Dendritic cell treated with granulocyte-macrophage colony-stimulating factor and Interleukin-4, amounts not matched to agents 40 ng/mL and 50 ng/mL, for 4 days (primary cell): Measurements from ENCODE around the gene IGLL5.

Experiments
- H3K27ac Mint-ChIP-seq: one replicate; pipeline ENCODE4 v1.8.0; 2022; ENCODE audit warnings: mild to moderate bottlenecking, mixed read lengths
- H3K27me3 Mint-ChIP-seq: one replicate; pipeline ENCODE4 v1.8.0; 2022; ENCODE audit warnings: mild to moderate bottlenecking, mixed read lengths
- H3K36me3 Mint-ChIP-seq: one replicate; pipeline ENCODE4 v1.8.0; 2022; ENCODE audit warnings: low read depth, mixed read lengths
- H3K4me1 Mint-ChIP-seq: one replicate; pipeline ENCODE4 v1.8.0; 2022; ENCODE audit warnings: low read depth, mixed read lengths
- H3K4me3 Mint-ChIP-seq: one replicate; pipeline ENCODE4 v1.8.0; 2022; ENCODE audit warnings: mild to moderate bottlenecking, moderate library complexity, mixed read lengths
- H3K9me3 Mint-ChIP-seq: one replicate; pipeline ENCODE4 v1.8.0; 2022; ENCODE audit warnings: mixed read lengths
- intact Hi-C: fragments of 100-400 bp; cut with micrococcal nuclease; formaldehyde crosslinking; loops from one replicate; pipeline ENCODE4 v1.15.0; 2022

Gene IGLL5

GRCh38 chr22:22931557-22932270 is 44.1 kb downstream of the IGLL5 start:
- intact Hi-C loops = no loop called here
- peaks cover 2% of the 10 kb centered on the region for H3K27me3 Mint-ChIP-seq
- H3K9me3 Mint-ChIP-seq = no peaks in the 10 kb centered on the region
- H3K4me3 Mint-ChIP-seq = no peak overlapping the region
- peaks cover 94% of the 10 kb centered on the region for H3K4me1 Mint-ChIP-seq
- H3K36me3 Mint-ChIP-seq = no peaks in the 10 kb centered on the region
- H3K27ac Mint-ChIP-seq = peak overlapping the region; percentile 73

GRCh38 chr22:22932512-22932941 is 44.9 kb downstream of the IGLL5 start:
- peak overlapping the region; percentile 73 for H3K27ac Mint-ChIP-seq
- no peaks in the 10 kb centered on the region for H3K9me3 Mint-ChIP-seq
- H3K36me3 Mint-ChIP-seq = no peaks in the 10 kb centered on the region
- intact Hi-C loops = no loop called here
- peaks cover 94% of the 10 kb centered on the region for H3K4me1 Mint-ChIP-seq
- peaks cover 2% of the 10 kb centered on the region for H3K27me3 Mint-ChIP-seq
- no peak overlapping the region for H3K4me3 Mint-ChIP-seq

GRCh38 chr22:22933100-22933806 is 45.6 kb downstream of the IGLL5 start:
- no peaks in the 10 kb centered on the region for H3K36me3 Mint-ChIP-seq
- H3K27me3 Mint-ChIP-seq = peaks cover 2% of the 10 kb centered on the region
- intact Hi-C loops = no loop called here
- H3K4me1 Mint-ChIP-seq = peaks cover 92% of the 10 kb centered on the region
- H3K9me3 Mint-ChIP-seq = no peaks in the 10 kb centered on the region
- peak overlapping the region; percentile 73 for H3K27ac Mint-ChIP-seq
- H3K4me3 Mint-ChIP-seq = no peak overlapping the region

GRCh38 chr22:22933807-22934542 is 46.4 kb downstream of the IGLL5 start:
- Mint-ChIP-seq H3K4me1 (peaks cover 91% of the 10 kb centered on the region), H3K27ac (peak overlapping the region; percentile 73), H3K27me3 (peaks cover 2% of the 10 kb centered on the region), H3K9me3 (no peaks in the 10 kb centered on the region), H3K36me3 (no peaks in the 10 kb centered on the region), H3K4me3 (no peak overlapping the region)
- intact Hi-C loops = no loop called here

GRCh38 chr22:22934543-22935055 is 47.0 kb downstream of the IGLL5 start:
- H3K4me1 Mint-ChIP-seq = peaks cover 91% of the 10 kb centered on the region
- no peaks in the 10 kb centered on the region for H3K36me3 Mint-ChIP-seq
- H3K4me3 Mint-ChIP-seq = no peak overlapping the region
- intact Hi-C loops = no loop called here
- peak overlapping the region; percentile 73 for H3K27ac Mint-ChIP-seq
- H3K27me3 Mint-ChIP-seq = peaks cover 2% of the 10 kb centered on the region
- H3K9me3 Mint-ChIP-seq = no peaks in the 10 kb centered on the region

- peak overlapping the region; percentile 6 for H3K4me3 Mint-ChIP-seq
Measured at GRCh38 chr22:22935056-22935545, 47.5 kb downstream of the IGLL5 start.

GRCh38 chr22:22935546-22936157 is 48.0 kb downstream of the IGLL5 start:
- H3K36me3 Mint-ChIP-seq = no peaks in the 10 kb centered on the region
- peaks cover 2% of the 10 kb centered on the region for H3K27me3 Mint-ChIP-seq
- no peaks in the 10 kb centered on the region for H3K9me3 Mint-ChIP-seq
- H3K4me1 Mint-ChIP-seq = peaks cover 91% of the 10 kb centered on the region
- H3K27ac Mint-ChIP-seq = peak overlapping the region; percentile 73
- H3K4me3 Mint-ChIP-seq = no peak overlapping the region
- intact Hi-C loops = no loop called here

More at GRCh38 chr22:22935056-22935545, 47.5 kb downstream of the IGLL5 start:
- intact Hi-C loops = no loop called here
- H3K27ac Mint-ChIP-seq = peak overlapping the region; percentile 73
- H3K36me3 Mint-ChIP-seq = no peaks in the 10 kb centered on the region
- peaks cover 2% of the 10 kb centered on the region for H3K27me3 Mint-ChIP-seq
- H3K9me3 Mint-ChIP-seq = no peaks in the 10 kb centered on the region
- peaks cover 91% of the 10 kb centered on the region for H3K4me1 Mint-ChIP-seq

- H3K27ac Mint-ChIP-seq = peak overlapping the region; percentile 73
- no peaks in the 10 kb centered on the region for H3K9me3 Mint-ChIP-seq
- H3K27me3 Mint-ChIP-seq = peaks cover 2% of the 10 kb centered on the region
- H3K36me3 Mint-ChIP-seq = no peaks in the 10 kb centered on the region
- H3K4me1 Mint-ChIP-seq = peaks cover 89% of the 10 kb centered on the region
- intact Hi-C loops = no loop called here
- no peak overlapping the region for H3K4me3 Mint-ChIP-seq
Measured at GRCh38 chr22:22936180-22936914, 48.7 kb downstream of the IGLL5 start.

- H3K9me3 Mint-ChIP-seq = no peaks in the 10 kb centered on the region
- H3K4me3 Mint-ChIP-seq = no peak overlapping the region
- H3K36me3 Mint-ChIP-seq = no peaks in the 10 kb centered on the region
- peak overlapping the region; percentile 49 for H3K27ac Mint-ChIP-seq
- H3K4me1 Mint-ChIP-seq = peaks cover 89% of the 10 kb centered on the region
- H3K27me3 Mint-ChIP-seq = peaks cover 2% of the 10 kb centered on the region
- intact Hi-C loops = no loop called here
Measured at GRCh38 chr22:22936915-22937656, 49.5 kb downstream of the IGLL5 start.

- peaks cover 2% of the 10 kb centered on the region for H3K27me3 Mint-ChIP-seq
- no peaks in the 10 kb centered on the region for H3K36me3 Mint-ChIP-seq
- peaks cover 91% of the 10 kb centered on the region for H3K4me1 Mint-ChIP-seq
- H3K27ac Mint-ChIP-seq = peak overlapping the region; percentile 31
- H3K4me3 Mint-ChIP-seq = no peak overlapping the region
- intact Hi-C loops = no loop called here
- H3K9me3 Mint-ChIP-seq = no peaks in the 10 kb centered on the region
Measured at GRCh38 chr22:22937894-22938480, 50.4 kb downstream of the IGLL5 start.

GRCh38 chr22:22938672-22939587 is 51.3 kb downstream of the IGLL5 start:
- Mint-ChIP-seq H3K4me1 (peaks cover 88% of the 10 kb centered on the region), H3K9me3 (no peaks in the 10 kb centered on the region), H3K27me3 (no peaks in the 10 kb centered on the region), H3K27ac (peak overlapping the region; percentile 31), H3K4me3 (no peak overlapping the region), H3K36me3 (no peaks in the 10 kb centered on the region)
- intact Hi-C loops = no loop called here
